Epithelial cell of umbilical artery (primary cell): Measurements from ENCODE around the gene CACHD1. TPM values are rescaled to one million over a fixed set of nuclear protein-coding genes. Genes with fewer than 3 reads are reported as not detected.

Experiments used
- total RNA-seq: library from RNA; depleted of rRNA; stranded (reverse); fragments of >200 nt; gene quantifications from 2 replicates; pipeline ENCODE4 v1.2.3, GENCODE V29; 2014

Gene CACHD1
- 2.4 and 3.2 TPM in 2 replicates for total RNA-seq

DNA sequence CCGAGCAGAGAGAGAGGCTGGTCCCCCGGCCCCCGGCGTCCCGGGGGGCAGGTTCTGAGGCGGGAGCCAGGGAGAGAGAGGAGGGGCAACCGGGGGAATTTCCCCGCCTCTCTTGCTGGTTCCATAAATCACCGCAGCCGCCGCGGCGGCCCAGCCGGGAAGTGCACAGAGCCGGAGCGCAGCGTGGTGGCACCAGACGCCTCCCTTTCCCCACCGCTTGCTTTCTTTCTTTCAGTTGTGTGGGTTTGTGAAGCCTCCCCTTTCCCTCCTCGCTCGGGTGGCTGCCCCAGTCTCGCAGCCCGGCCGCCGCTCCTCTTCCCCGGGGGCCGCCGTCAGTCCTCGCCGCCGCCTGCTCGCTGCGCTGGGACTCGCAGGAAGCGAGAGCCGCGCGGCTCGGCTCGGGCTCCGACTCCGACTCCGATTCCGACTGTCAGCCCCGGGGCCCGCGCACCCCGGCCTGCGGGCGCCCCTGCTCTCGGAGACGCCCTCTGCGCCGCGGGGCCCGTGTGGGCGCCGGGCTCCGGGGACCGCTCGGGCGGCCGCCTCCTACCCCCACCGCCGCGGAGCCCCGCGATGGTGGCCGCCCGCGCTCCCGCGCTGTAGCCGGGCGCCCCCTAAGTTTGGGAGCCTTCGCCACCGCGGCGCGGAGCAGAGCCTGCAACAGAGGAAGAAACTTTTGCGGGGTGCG is at the start of gene CACHD1:
Gene CACHD1 (plus strand): TSS at position 153 of the 688 bp plus-strand sequence. CDS start 616 bp downstream, outside the sequence.

